Endothelial cell of hepatic sinusoid (primary cell): Measurements from ENCODE around the gene KRTAP20-1.

Experiments
- in situ Hi-C: cut with HindIII; loops from 2 replicates; pipeline ENCODE4 v1.10.0; 2017; ENCODE audit warnings: low sequenced_read_pairs

The KRTAP20-1 gene

DNA sequence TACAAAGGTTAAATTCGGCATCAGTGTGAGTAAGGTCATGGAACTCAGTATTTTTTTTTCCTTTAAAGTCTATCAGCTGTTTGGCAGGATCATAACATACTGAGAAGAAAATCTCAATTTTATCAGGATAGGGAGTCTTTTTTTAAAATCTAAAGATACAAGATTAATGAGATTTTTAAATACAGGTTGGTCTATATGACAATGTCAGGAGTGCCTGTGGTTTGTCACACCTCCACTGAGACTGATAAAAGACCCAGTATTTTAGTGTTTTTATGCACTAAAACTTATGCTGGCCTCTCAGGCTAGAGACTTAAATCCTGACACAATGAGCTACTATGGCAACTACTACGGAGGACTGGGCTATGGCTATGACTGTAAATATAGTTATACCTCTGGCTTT is 26.3 kb downstream of the KRTAP20-1 start, which contains the start of gene KRTAP20-3:
Gene KRTAP20-3, plus strand, starts transcription at position 301 of the 400 bp plus-strand sequence.
- in situ Hi-C loops = no loop called here

DNA sequence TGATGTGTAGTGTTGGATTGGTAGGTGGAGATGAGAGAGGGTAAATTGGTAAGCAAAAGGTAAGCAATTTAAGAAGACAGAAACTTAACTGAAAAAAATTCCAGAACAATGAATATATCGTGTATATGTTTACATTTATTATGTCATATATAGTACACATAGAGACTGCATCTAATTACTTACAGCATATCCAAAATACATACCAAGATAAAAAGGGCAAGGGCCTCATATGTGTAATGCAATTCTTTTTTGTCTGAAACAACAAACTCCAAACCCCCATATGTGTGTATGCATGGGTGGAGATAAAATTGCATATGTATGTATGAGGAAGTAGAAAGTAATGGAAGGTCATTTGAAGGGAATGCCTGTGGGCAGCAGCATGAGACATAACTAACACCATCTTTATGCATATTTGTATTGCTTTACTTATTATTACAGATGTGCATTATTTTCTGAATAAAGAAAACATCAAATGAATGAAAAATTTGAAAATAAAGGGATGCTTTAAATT is 30.7 kb downstream of the KRTAP20-1 start:
- in situ Hi-C loops = no loop called here

DNA sequence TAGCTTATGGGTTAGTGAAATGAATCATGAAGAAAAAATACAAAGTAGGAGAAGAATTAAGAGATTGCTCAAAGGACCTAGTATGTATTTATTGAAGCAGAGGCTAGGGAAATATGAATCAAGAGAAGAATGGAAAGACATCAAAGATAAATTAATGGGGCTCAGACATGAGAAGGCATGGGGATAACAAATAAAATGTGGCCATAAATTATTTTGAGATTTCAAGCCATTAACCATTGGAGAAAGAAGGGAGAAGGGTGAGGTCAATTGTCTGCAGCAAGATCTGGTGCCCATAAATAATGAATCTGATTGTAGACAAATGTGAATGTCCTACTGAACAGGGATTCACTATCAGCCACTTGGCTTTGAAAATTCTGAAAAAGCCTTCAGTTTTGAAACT is 36.7 kb downstream of the KRTAP20-1 start:
- in situ Hi-C loops = no loop called here
